HG03097 (cell line): ENCODE data around the gene HCN2.

ENCODE experiments used
- ATAC-seq: cut with Tn5 transposase; IDR thresholded peaks from one replicate; pipeline ENCODE4 v1.9.1; 2021; ENCODE audit not compliant: unreplicated experiment, low FRiP score

HCN2 gene

GRCh38 chr19:589693-590395, at the start of gene HCN2:
TSS of gene HCN2 (plus strand) at chr19:589881. CDS start at chr19:589946, 65 bp downstream.
- ATAC-seq: no peak

GRCh38 chr19:540867-541637, 48.6 kb upstream of the HCN2 start:
- ATAC-seq: no peak

GRCh38 chr19:541699-542098, 48.0 kb upstream of the HCN2 start:
- no peak for ATAC-seq

- no peak for ATAC-seq
Measured at GRCh38 chr19:542173-542866, 47.4 kb upstream of the HCN2 start.

GRCh38 chr19:543910-544608, 45.6 kb upstream of the HCN2 start, which contains the start of gene GZMM:
TSS of gene GZMM (plus strand) at chr19:544053. CDS start at chr19:544072, 19 bp downstream.
- no peak for ATAC-seq

GRCh38 chr19:547117-547516, 42.6 kb upstream of the HCN2 start:
- no peak for ATAC-seq

- no peak for ATAC-seq
Measured at GRCh38 chr19:547836-548720, 41.6 kb upstream of the HCN2 start.

- no peak for ATAC-seq
Measured at GRCh38 chr19:548886-549830, 40.5 kb upstream of the HCN2 start.

GRCh38 chr19:554817-555216, 34.9 kb upstream of the HCN2 start:
- ATAC-seq: no peak

GRCh38 chr19:555474-555808, 34.2 kb upstream of the HCN2 start:
- no peak for ATAC-seq

GRCh38 chr19:556611-557382, 32.9 kb upstream of the HCN2 start:
- no peak for ATAC-seq

GRCh38 chr19:558770-559439, 30.8 kb upstream of the HCN2 start:
- ATAC-seq: no peak

GRCh38 chr19:560121-560520, 29.6 kb upstream of the HCN2 start:
- ATAC-seq: no peak

GRCh38 chr19:566403-566802, 23.3 kb upstream of the HCN2 start:
- ATAC-seq: no peak

GRCh38 chr19:566844-567243, 22.8 kb upstream of the HCN2 start:
- no peak for ATAC-seq

- ATAC-seq: no peak
Measured at GRCh38 chr19:567296-567900, 22.3 kb upstream of the HCN2 start.

- no peak for ATAC-seq
Measured at GRCh38 chr19:570251-570686, 19.4 kb upstream of the HCN2 start.
